Gastrocnemius medialis (tissue), 4 donors: ENCODE results near the gene NUP88.
"Not testable (repeated sequence)": the region's sequence is repeated elsewhere in the genome, so short reads cannot be mapped to it uniquely, and the experiment has no call there.

Source experiments
- POLR2A ChIP-seq, 2 donors: fragments of 450-650 bp; IDR thresholded peaks; one replicate each; pipeline ENCODE4 v1.6.1; 2017; ENCODE audit warnings: antibody characterized with exemption in 2 of 2, mild to moderate bottlenecking in 2 of 2, moderate library complexity in 2 of 2
- TF ChIP-seq, protein P1 (sequence below), 5 experiments: fragments of 450-650 bp in 3 of 5; fragments of 200-600 bp in 2 of 5; sonication (generic) in 2 of 5; IDR thresholded peaks in 4 of 5; conservative IDR thresholded peaks in 1 of 5; 1 replicate in 4 of 5; 2 replicates in 1 of 5; pipeline ENCODE4 v1.5.1; 2016 to 2019; ENCODE audit warnings: antibody characterized with exemption in 5 of 5, mild to moderate bottlenecking in 3 of 5, moderate library complexity in 3 of 5

DNA sequence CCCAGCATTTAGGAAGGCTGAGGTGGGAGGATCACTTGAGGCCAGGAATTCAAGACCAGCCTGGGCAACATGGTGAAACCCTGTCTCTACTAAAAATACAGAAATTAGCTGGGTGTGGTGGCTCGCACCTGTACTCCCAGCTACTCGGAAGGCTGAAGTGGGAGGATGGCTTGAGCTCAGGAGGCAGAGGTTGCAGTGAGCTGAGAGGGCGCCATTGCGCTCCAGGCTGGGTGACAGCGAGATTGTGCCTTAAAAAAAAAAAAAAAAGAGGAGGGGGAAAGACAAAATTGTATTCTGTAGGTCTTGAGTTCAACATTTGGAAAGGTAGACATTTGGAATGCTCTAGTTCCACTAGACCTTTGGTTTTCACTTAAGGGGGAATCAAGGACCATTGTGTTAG lies 11.8 kb upstream of the NUP88 start:
- TF ChIP-seq, protein P1, sequence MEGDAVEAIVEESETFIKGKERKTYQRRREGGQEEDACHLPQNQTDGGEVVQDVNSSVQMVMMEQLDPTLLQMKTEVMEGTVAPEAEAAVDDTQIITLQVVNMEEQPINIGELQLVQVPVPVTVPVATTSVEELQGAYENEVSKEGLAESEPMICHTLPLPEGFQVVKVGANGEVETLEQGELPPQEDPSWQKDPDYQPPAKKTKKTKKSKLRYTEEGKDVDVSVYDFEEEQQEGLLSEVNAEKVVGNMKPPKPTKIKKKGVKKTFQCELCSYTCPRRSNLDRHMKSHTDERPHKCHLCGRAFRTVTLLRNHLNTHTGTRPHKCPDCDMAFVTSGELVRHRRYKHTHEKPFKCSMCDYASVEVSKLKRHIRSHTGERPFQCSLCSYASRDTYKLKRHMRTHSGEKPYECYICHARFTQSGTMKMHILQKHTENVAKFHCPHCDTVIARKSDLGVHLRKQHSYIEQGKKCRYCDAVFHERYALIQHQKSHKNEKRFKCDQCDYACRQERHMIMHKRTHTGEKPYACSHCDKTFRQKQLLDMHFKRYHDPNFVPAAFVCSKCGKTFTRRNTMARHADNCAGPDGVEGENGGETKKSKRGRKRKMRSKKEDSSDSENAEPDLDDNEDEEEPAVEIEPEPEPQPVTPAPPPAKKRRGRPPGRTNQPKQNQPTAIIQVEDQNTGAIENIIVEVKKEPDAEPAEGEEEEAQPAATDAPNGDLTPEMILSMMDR (IDR thresholded peaks at IDR 0.05 in 4 of 5, conservative IDR thresholded peaks at IDR 0.05 in 1 of 5): not testable (repeated sequence)
- TF ChIP-seq POLR2A (IDR thresholded peaks at IDR 0.05): not testable (repeated sequence)
